ENCODE data around the gene TECPR2. TPM values are rescaled to one million over a fixed set of nuclear protein-coding genes. Genes with fewer than 3 reads are reported as not detected.
"Not testable (repeated sequence)": the region's sequence is repeated elsewhere in the genome, so short reads cannot be mapped to it uniquely, and the experiment has no call there.

The TECPR2 gene
- total RNA-seq, 3 donors from 2014 or later = 5.5 to 6.7 (median 5.6) TPM

GRCh38 chr14:102541771-102542170 lies 179.0 kb downstream of the TECPR2 start:
- no peaks in the 10 kb centered on the region for H3K36me3 Mint-ChIP-seq (ENCODE audit: insufficient read depth)
- peaks cover 23% of the 10 kb centered on the region for H3K27me3 Mint-ChIP-seq (ENCODE audit: low read depth)
- DNase-seq = no peak
- no peak overlapping the region for H3K4me3 Mint-ChIP-seq
- H3K4me1 Mint-ChIP-seq (ENCODE audit: low read depth) = no peaks in the 10 kb centered on the region
- no peak for ATAC-seq
- no peaks in the 10 kb centered on the region for H3K9me3 Mint-ChIP-seq

GRCh38 chr14:102544046-102544746 lies 181.5 kb downstream of the TECPR2 start:
- Mint-ChIP-seq H3K27me3 (ENCODE audit: low read depth) (peaks cover 32% of the 10 kb centered on the region), H3K4me1 (ENCODE audit: low read depth) (no peaks in the 10 kb centered on the region), H3K4me3 (peak overlapping the region; percentile 20), H3K9me3 (no peaks in the 10 kb centered on the region), H3K36me3 (ENCODE audit: insufficient read depth) (no peaks in the 10 kb centered on the region)
- DNase-seq (no peak), ATAC-seq (no peak)

GRCh38 chr14:102544747-102545460 lies 182.2 kb downstream of the TECPR2 start:
- H3K4me1 Mint-ChIP-seq (ENCODE audit: low read depth) = no peaks in the 10 kb centered on the region
- peak overlapping the region; percentile 43 for H3K4me3 Mint-ChIP-seq
- H3K9me3 Mint-ChIP-seq = no peaks in the 10 kb centered on the region
- ATAC-seq (peak; percentile 68 to 71), DNase-seq (no peak)
- H3K36me3 Mint-ChIP-seq (ENCODE audit: insufficient read depth) = no peaks in the 10 kb centered on the region
- H3K27me3 Mint-ChIP-seq (ENCODE audit: low read depth) = peaks cover 32% of the 10 kb centered on the region

GRCh38 chr14:102545461-102546265 lies 182.9 kb downstream of the TECPR2 start:
- no peaks in the 10 kb centered on the region for H3K36me3 Mint-ChIP-seq (ENCODE audit: insufficient read depth)
- H3K4me1 Mint-ChIP-seq (ENCODE audit: low read depth) = no peaks in the 10 kb centered on the region
- H3K4me3 Mint-ChIP-seq = peak overlapping the region; percentile 43
- DNase-seq (no peak), ATAC-seq (no peak)
- H3K9me3 Mint-ChIP-seq = no peaks in the 10 kb centered on the region
- H3K27me3 Mint-ChIP-seq (ENCODE audit: low read depth) = peaks cover 35% of the 10 kb centered on the region

- H3K4me1 Mint-ChIP-seq (ENCODE audit: low read depth) = no peaks in the 10 kb centered on the region
- H3K9me3 Mint-ChIP-seq = no peaks in the 10 kb centered on the region
- DNase-seq (no peak), ATAC-seq (no peak)
- H3K4me3 Mint-ChIP-seq = no peak overlapping the region
- H3K27me3 Mint-ChIP-seq (ENCODE audit: low read depth) = peaks cover 31% of the 10 kb centered on the region
- H3K36me3 Mint-ChIP-seq (ENCODE audit: insufficient read depth) = no peaks in the 10 kb centered on the region
Measured at GRCh38 chr14:102548616-102549240, 186.0 kb downstream of the TECPR2 start.

GRCh38 chr14:102550927-102551401 lies 188.2 kb downstream of the TECPR2 start:
- H3K9me3 Mint-ChIP-seq; DNase-seq; H3K4me1 Mint-ChIP-seq (ENCODE audit: low read depth); ATAC-seq; H3K36me3 Mint-ChIP-seq (ENCODE audit: insufficient read depth); H3K4me3 Mint-ChIP-seq: not testable (repeated sequence)
- H3K27me3 Mint-ChIP-seq (ENCODE audit: low read depth) = peaks cover 17% of the 10 kb centered on the region

Other genes starting within 250 kb of the TECPR2 start
- gene WDR20, start 223.0 kb upstream of the TECPR2 start, total RNA-seq = 10 to 100 TPM; 28.7 to 33.9 (median 29.9) TPM
- gene MOK, start 57.8 kb upstream of the TECPR2 start, total RNA-seq = 1 to 10 TPM; 3.2 to 5.5 (median 4.4) TPM
- 10 to 100 TPM; 14.9 to 16.6 (median 15.5) TPM for gene ZNF839, start 43.2 kb upstream of the TECPR2 start, total RNA-seq
- 10 to 100 TPM; 57.7 to 63.9 (median 58.4) TPM for gene CINP, start 51 bp upstream of the TECPR2 start, total RNA-seq
- gene ANKRD9, start 146.8 kb downstream of the TECPR2 start, total RNA-seq = 10 to 100 TPM in 1 of 3 donors, 1 to 10 TPM in 2; 6.7 to 11.0 (median 8.7) TPM
- gene RCOR1, start 229.7 kb downstream of the TECPR2 start, total RNA-seq = 10 to 100 TPM; 12.5 to 14.7 (median 13.9) TPM